Raji (cell line): ENCODE measurements around the gene PFKM.

Experiments
- POLR2A ChIP-seq: IDR thresholded peaks from 2 replicates; pipeline ENCODE4 v1.6.1; 2011; ENCODE audit warnings: low read depth, low read length, control low read depth; ENCODE audit not compliant: insufficient read depth

The PFKM gene

DNA sequence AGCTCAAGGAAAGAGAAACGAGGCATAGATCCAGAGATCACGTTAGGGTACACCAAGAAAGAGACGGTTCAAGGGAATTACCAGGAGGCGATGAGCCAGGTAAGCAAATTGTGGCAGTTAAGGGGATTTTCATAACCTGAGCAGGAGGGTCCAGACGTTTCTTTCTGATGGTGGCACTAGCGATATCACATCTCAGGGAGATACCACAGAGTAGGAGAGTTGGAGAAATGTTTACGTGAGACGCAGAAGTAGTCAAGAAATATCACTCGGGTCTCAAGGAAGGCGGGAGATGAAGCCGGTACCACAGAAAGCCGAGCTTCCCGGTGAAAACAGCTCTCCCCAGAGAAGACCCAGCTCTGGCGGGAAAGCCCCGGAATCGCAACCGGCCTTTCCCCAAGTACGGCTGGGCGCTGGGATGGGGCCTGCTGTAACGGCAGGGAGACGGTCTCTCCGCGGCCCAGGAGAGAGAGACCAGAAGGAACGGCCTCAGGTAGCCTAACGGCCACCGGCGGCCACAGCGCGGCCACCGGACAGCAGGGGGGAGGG, 13.8 kb upstream of the PFKM start:
- peak; percentile 63 for TF ChIP-seq POLR2A

DNA sequence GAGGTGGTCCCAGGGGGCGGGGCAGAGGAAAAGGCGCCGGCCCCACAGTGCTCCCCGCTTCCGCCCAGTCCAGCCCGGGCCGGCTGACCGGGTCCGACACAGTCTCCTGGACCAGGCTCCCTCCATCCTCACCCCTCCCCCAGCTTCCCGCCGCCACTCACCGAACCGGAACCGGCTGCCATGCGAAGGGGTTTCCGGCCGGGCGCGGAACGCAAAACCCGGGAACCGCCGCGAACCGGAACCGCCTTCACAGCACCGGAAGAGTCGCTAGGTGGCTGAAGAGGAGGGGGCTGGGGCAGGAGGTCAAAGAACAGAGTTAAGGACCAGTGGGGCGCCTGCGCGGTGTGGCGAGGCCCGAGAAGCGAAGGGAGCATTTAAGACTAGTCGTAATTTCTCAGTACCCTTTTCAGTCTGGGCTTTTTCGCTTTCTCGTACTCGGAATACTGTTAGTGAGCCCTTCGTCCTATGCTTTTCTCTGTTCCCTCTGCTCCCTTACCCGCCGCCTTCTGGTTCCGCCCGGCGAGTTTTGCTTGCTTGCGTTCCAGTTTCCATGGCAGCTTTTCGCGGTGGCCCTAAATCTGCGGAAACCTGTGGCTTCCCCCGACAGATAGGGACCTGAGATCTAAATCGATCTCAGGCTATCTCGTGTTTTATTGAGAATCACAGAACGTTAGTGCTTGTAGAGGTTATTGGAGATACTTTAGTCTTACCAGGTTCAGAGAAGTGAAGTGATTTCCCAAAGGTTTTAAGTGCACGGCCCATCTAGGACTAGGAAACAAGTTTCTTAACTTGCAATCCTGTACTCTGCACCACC, 13.1 kb upstream of the PFKM start, which contains the start of gene SENP1:
TSS of gene SENP1 (minus strand) at position 213 of the 814 bp plus-strand sequence. CDS start 4,607 bp downstream, outside the sequence.
- peak; percentile 49; the same call in 1 of the 2 replicates for TF ChIP-seq POLR2A

DNA sequence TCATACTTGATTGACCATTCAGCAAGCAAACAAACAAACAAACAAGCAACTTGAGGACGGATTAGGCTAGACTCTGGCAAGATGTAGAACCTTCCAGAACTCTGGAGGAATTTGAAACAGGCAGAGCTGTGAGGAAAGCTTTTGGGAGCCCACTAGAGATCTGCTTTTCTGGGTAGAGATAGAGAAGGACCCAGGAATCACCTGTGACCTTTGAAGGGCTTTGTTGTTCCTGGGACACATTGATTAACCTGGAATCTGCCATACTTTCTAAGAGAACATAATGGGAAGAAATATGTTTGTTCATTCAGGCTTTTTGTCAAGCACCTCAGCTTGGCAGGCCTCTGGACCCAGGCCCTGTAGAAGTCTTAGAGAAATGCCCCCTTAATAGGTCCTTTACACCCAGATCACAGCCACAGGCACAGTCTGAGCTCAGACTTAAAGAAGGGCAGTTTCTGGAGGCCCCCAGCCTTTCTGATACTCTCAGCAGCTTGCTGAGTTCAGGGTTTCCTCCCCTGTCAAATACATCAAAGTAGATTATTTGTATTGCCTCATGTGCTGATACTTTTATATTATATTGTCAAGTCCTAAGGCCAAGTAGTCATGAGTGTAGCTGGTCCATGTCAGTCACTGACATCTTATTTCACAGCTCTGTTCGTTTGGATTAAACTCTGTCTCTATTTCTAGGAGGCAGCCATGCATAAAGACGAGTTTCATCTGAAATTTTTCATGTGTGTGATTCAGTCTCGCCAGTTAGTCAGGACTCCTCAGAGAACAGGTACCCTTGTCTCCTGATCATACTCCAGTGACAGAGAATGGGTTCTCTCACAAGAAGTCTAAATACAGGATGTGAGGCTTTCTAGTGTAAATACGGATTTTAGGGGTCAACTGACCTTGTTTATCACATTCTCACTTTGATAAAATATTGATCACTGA, 12.2 kb upstream of the PFKM start:
- no peak for TF ChIP-seq POLR2A

DNA sequence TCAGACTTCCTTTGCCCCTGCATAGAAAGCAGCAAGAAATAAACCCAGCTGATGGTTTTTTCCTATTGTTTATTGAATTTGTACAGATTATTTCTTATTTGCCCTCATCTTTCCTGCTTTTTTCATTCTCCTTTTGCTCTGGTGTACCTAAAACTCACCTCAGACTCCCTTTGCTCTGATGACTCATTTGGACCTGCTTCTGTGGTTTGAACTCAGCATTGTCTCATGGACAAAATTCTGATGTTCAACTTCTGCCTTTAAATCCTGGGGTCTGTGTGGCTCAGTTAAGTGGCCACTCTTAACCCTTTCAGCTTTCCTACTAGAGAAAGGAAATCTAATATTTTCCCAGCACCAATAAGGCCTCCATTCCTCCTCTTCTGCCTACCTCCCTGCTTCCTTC, 9.7 kb upstream of the PFKM start:
- TF ChIP-seq POLR2A = no peak

DNA sequence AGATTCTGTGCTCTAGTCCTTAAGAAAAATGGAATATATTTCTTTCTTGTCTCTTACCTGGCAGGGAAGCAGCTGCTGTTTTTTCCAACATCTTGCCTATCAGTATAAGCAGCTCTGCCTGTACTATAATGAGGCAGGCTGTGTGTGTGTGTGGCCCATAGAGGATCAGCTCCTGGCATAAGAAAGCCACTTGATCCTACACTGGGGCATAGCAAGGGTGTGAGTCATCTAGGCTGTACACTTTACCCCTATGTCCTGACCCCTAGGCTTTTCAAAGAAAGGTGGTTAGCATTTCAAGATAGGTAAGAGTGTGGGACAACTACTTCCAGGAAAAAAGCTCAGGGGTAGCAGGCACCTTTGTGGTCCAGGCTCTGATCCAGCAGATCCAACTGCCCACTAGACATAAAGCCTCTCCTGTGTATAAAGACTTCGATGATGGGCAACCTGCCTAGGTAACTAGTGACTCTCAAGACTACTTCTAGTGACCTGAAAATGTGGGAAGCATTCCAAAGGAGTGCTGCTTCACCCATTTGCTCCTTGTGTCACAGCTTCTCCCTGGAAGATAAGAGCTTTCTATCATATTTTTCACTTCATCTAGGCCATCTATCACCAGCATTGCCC, 8.4 kb upstream of the PFKM start:
- TF ChIP-seq POLR2A = no peak

DNA sequence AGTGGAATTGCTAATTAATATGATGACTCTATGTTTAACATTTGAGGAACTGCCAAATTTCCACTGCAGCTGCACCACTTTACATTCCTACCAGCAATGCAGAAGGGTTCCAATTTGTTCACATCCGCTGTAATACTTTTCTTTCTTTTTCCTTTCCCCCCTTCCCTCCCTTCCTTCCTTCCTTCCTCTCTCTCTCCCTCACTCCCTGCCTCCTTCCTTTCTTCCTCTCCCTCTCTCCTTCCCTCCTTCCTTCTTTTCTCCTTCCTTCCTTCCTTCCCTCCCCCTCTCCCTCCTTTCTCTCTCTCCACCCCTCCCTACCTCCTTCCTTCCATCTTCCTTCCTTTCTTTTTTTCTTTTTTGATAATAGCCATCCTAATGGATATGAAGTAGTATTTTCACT, 3.2 kb upstream of the PFKM start:
- no peak for TF ChIP-seq POLR2A

DNA sequence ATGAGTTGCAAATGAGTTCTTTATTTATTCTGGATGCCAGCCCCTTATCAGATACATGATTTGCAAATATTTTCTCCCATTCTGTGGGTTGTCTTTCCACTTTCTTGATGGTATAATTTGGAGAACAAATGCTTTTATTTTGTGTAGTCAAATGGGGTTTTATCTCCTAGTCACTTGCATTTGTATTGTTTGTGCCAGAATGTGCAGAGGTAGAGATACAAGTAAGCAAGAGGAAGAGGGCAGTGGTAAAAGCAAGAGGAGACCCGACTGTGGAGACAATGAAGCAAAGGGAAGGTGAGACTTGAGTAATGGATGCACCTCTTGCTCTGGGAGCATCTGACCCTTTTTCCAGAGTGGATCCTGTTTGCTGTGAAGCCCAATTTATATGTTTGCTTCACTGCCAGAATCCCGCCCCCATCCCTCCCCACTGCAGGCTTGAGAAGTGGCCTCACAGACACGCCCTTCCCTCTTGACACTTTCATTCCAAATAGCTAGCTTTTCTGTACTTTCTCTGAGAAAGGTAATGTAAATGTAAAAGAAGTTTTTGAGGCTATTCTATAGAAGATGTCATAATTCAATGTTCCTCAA, 786 bp upstream of the PFKM start:
- TF ChIP-seq POLR2A = no peak

DNA sequence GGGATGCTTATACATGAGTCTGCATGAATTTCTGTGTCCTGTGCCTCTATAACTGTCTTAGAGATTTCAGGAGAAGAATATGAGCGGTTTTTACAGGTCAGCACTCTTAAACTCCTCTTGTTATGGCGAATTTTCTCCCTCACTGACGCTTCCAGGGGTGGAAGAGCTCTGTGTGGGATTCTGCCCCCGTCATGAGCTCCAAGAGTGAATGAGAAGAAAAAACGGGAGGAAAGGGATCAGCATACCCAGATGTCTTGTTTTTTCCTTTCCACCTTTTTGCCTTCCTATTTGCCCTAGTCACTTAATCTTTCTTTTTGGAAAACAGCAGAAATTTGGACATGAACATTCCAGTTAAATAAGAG, 651 bp downstream of the PFKM start:
- no peak for TF ChIP-seq POLR2A

DNA sequence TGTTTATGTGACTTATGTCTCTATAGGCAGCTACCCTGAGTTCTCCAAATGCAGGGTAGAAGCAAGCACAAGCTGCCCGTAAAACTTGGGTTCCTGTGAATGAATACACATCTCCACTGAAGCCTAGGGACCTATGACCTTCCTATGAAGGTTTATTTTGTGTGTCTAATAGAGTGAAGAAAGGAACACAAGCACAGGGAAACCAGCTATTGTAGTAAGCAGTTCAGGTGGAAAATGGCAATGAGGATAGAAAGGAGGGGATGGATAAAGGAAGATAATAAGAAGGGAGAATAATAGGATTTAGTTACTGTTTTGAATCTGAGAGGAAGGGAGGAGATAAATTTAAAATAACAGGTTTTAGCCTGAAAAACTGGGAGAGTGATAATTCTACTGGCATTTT, 2.4 kb downstream of the PFKM start:
- TF ChIP-seq POLR2A = no peak

DNA sequence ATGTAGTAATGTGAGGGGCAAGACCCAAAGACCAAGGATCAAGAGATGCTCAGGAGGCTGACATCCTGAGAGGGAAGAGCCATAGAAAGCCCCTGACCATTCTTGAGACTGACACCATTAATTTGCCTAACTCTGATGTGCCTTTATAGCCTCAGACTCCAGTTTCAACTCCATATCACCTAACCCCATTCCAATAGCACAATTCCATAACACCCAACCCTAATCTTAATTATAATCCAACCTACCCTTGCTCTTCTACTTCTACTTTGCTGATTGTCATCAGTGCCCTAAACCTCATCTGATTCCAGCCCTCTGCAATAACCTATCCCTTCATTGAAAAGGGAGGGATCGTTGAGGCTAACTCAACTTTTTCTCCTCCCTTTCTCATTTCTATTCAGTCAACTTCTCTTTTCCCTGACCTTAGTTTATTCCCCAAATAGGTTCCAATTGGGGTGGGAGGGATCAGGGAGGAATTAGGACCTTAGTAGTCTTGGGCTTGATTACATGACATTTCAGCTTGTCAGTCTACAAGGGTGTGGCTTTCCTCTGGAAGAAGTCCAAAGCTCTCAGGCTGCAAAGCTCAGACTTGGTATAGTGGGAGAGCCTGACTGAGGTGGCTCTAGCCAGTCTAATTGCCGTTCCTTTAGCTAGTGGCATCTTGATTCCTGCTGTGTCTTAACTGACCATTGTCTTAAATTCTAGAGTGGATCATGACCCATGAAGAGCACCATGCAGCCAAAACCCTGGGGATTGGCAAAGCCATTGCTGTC, 3.1 kb downstream of the PFKM start:
- TF ChIP-seq POLR2A = no peak

DNA sequence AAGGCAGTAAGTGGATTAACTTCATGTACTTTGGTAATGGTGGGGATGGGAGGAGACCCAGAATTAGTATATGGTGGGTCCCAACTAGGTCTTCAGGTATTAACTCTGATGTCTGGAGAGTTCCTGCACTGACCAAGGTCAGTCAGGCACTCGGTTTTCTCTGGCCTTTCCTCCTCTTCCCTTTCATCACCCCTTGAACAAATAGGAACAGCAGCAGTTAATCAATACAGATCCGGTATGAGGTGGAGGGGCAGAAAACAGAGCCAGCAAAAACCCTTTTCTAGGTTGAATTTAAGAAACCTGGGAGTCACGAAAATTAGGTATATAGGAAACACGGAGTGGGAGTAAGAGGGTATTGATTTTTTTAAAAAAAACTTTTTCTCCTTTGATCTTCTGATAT, 4.0 kb downstream of the PFKM start:
- no peak for TF ChIP-seq POLR2A

DNA sequence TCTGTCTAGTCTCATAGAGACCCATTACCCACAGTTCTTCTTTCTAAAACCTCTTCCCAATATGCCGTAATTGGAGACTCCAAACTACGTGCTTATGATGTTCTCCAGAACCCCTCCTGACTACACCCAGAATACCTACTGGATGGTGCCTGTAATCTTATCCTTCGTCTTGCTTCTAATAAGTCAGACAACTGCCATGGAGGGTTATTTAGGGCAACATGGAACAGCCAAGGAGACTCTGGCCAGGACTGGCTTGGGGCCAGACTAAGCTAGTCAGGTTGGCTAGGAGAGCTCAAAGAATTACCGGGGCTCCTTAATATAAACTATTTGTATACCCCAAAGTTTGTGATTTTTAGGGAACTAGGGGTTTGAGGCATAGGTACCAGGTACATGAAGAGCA, 6.8 kb downstream of the PFKM start:
- no peak for TF ChIP-seq POLR2A

DNA sequence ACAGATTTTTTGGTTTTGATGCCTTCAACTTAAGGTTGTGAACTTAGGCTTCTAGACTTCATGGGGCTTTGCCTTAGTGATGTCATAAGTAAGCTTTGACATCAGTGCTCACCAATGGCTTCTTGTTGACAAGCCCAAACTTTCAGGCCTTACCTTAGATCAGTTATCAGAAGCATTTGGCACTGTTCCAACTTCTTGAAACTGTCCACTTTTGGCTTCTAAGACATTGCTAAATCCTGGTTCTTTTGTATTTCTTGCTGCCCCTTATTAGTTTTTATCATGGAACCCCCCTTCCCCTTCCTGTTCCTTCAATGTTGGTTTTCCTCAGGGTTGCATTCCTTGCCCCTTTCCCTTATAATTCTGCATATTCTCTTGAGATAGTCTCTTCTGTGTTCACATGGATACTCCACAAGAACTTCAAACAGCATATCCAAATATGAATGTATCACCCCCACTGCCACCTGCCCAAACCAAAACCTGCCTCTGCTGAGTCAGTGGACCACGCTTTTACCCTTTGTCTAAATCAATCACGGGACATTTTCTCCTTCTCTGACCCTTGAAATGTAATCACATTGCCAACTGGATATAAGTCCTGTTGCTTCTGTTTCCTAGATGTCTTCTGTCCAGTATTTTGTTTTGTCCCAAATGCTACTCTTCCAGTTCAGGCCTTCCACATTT, 7.9 kb downstream of the PFKM start:
- TF ChIP-seq POLR2A = no peak

DNA sequence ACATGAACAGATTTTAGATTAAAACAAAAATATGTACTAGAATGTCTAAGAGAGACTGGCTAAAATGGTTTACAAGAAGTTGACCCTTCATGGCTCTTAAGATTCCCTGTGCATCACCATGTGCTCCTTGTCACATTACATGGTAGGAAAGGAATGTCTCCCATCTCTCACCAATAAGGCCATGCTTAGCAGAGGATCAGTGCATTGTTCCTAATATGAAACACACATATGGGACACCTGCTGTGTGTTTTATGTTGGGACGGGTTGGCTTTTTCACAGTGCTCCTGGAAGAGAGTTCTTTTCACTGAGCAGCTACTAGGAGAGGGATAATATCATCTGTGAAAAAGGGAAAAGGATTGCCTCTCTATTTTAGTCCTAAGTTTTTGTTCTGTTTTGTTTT, 9.6 kb downstream of the PFKM start:
- no peak for TF ChIP-seq POLR2A

DNA sequence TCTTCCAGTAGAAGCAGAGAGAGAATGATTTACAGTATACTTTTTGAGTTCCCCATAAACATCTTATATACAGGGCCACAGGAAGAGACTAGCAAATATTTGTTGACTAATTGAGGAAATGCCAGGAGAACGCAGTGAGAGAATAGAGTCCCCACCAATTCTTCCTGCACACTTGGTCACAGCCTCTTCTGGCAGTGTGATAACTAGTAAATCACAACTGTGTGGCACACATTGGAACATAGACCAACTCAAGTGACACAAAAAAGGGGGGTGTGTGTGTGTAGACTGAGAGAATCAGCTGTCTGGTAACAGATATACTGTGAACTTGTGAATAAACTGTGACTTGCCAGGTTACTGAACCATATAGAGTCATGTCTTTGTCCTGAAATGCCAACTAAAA, 10.2 kb downstream of the PFKM start:
- no peak for TF ChIP-seq POLR2A
